HEK293 (cell line): ENCODE data around the gene SULT1C4.

Source experiments
- AEBP2 ChIP-seq: fragments of 450-650 bp; formaldehyde crosslinking; IDR thresholded peaks from 2 replicates; pipeline ENCODE4 v1.5.1; 2016; ENCODE audit warnings: missing biosample characterization, missing genetic modification characterization, borderline replicate concordance
- SETDB1 ChIP-seq: IDR thresholded peaks from one replicate; pipeline ENCODE4 v1.6.1; 2017; ENCODE audit warnings: mild to moderate bottlenecking, low read length, moderate library complexity, mixed read lengths; ENCODE audit not compliant: insufficient read length
- YY1 ChIP-seq: fragments of 450-650 bp; formaldehyde crosslinking; IDR thresholded peaks from 2 replicates; pipeline ENCODE4 v1.5.1; 2018; ENCODE audit warnings: missing biosample characterization, missing genetic modification characterization
- ZNF274 ChIP-seq, 2 experiments: fragments of 200-500 bp in 1 of 2; fragments of 450-650 bp in 1 of 2; sonication (Bioruptor generic) in 1 of 2; formaldehyde crosslinking in 1 of 2; IDR thresholded peaks; 2 replicates each; pipeline versions ENCODE4 v1.5.1 to v1.6.1; 2014 to 2016; ENCODE audit warnings: borderline replicate concordance in 1 of 2, inconsistent platforms in 1 of 2, low read length in 1 of 2, missing biosample characterization in 1 of 2, missing genetic modification characterization in 1 of 2
- ZNF335 ChIP-seq: fragments of 450-650 bp; formaldehyde crosslinking; conservative IDR thresholded peaks from 2 replicates; pipeline ENCODE4 v1.5.1; 2016; ENCODE audit warnings: missing biosample characterization, missing genetic modification characterization
- ZNF423 ChIP-seq: fragments of 450-650 bp; formaldehyde crosslinking; IDR thresholded peaks from 2 replicates; pipeline ENCODE4 v1.5.1; 2016; ENCODE audit warnings: missing biosample characterization, missing genetic modification characterization
- ZNF596 ChIP-seq: fragments of 450-650 bp; IDR thresholded peaks from 2 replicates; pipeline ENCODE4 v1.5.0; 2018; ENCODE audit warnings: missing biosample characterization, mild to moderate bottlenecking, missing genetic modification characterization, moderate library complexity
- ZNF791 ChIP-seq: fragments of 450-650 bp; formaldehyde crosslinking; IDR thresholded peaks from 2 replicates; pipeline ENCODE4 v1.5.1; 2016; ENCODE audit warnings: missing biosample characterization, missing genetic modification characterization
- TF ChIP-seq, protein P1 (sequence below): fragments of 450-650 bp; formaldehyde crosslinking; IDR thresholded peaks from 2 replicates; pipeline ENCODE4 v1.5.1; 2016; ENCODE audit warnings: missing biosample characterization, missing genetic modification characterization

DNA sequence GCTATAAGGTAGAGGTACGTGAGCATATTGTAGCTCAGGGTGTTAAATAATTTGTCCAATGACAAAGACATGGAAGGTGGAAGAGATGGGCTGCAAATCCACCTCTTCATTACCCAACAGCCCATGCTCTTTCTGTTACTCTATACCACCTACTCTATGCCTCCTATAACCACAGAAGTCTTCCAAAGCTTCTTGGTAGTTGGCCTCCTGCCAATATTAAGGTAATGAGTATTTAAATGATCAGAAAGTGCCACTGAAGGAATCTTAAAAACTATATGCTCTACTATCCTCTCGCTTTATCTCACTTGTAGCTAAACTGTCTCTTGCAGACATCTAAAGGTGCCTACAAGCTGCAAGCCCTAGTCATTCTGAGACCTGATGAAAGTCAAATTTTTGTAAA is 48.0 kb upstream of the SULT1C4 start:
- no peak for TF ChIP-seq ZNF335 (tag by site-specific recombination)
- TF ChIP-seq, protein P1, sequence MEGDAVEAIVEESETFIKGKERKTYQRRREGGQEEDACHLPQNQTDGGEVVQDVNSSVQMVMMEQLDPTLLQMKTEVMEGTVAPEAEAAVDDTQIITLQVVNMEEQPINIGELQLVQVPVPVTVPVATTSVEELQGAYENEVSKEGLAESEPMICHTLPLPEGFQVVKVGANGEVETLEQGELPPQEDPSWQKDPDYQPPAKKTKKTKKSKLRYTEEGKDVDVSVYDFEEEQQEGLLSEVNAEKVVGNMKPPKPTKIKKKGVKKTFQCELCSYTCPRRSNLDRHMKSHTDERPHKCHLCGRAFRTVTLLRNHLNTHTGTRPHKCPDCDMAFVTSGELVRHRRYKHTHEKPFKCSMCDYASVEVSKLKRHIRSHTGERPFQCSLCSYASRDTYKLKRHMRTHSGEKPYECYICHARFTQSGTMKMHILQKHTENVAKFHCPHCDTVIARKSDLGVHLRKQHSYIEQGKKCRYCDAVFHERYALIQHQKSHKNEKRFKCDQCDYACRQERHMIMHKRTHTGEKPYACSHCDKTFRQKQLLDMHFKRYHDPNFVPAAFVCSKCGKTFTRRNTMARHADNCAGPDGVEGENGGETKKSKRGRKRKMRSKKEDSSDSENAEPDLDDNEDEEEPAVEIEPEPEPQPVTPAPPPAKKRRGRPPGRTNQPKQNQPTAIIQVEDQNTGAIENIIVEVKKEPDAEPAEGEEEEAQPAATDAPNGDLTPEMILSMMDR = no peak
- no peak for TF ChIP-seq SETDB1
- no peak for TF ChIP-seq YY1
- TF ChIP-seq AEBP2 (tag by site-specific recombination) = no peak
- no peak for TF ChIP-seq ZNF596 (tag by site-specific recombination)
- no peak for TF ChIP-seq ZNF791 (tag by site-specific recombination)
- no peak for TF ChIP-seq ZNF274 (IDR thresholded peaks at IDR 0.05; ENCODE audit: low read length)
- TF ChIP-seq ZNF274 (tag by site-specific recombination; IDR thresholded peaks at IDR 0.05; ENCODE audit: borderline replicate concordance) = no peak
- TF ChIP-seq ZNF423 (tag by site-specific recombination) = no peak
